K562 (cell line): ENCODE data around the gene FBXO15. TPM values are rescaled to one million over a fixed set of nuclear protein-coding genes. Genes with fewer than 3 reads are reported as not detected.

Experiments used
- ATAC-seq: fragments of 200-7000 bp; cut with Tn5 transposase; 3 replicates; pipeline ENCODE4 v1.9.1; 2020; ENCODE audit warnings: moderate library complexity
- BruUV-seq: library from RNA; stranded (reverse); fragments of 400-500 nt; replicated peaks from 2 replicates; lab custom pipeline; 2021; lab: Mats Ljungman, UMichigan
- CTCF ChIA-PET: fragments of 300-600 bp; formaldehyde crosslinking; extraction: SDS; loops from one replicate; lab custom pipeline; 2021; ENCODE audit warnings: low intra/inter-chr PET ratio; lab: Yijun Ruan, JAX
- POLR2A ChIA-PET: fragments of 300-600, 350-650 bp; sonication (Branson Sonifier 250); formaldehyde crosslinking; extraction: SDS; loops from one replicate; lab custom pipeline; 2021; ENCODE audit warnings: antibody characterized with exemption, inconsistent platforms; lab: Yijun Ruan, JAX
- DNase-seq, 4 experiments: peaks; one replicate each; pipeline versions ENCODE4 v3.0.0 to v3.0.0-alpha.2; 2011 to 2018; ENCODE audit warnings: low spot score in 3 of 4, mixed read lengths in 3 of 4; ENCODE audit errors: extremely low read depth in 1 of 4
- FAIRE-seq: peaks from 2 replicates; lab custom pipeline; 2011; peaks lifted over from hg19 to GRCh38; lab: Jason Lieb, UNC
- H2AFZ ChIP-seq: 2 replicates; pipeline ENCODE4 v1.6.0; 2011; ENCODE audit warnings: low read depth, low read length, control low read depth, inconsistent platforms
- H3K27ac ChIP-seq: fragments of 200-600 bp; 3 replicates; pipeline ENCODE4 v1.8.0; 2011; ENCODE audit warnings: low read depth, mild to moderate bottlenecking, control low read depth, inconsistent platforms, low read length, moderate library complexity, mixed read lengths; ENCODE audit errors: extremely low read depth
- H3K27me3 ChIP-seq, 2 experiments: fragments of 300-600 bp in 1 of 2; 2 replicates in 1 of 2; 3 replicates in 1 of 2; pipeline versions ENCODE4 v1.6.0 to v1.8.0; 2011; ENCODE audit warnings: inconsistent platforms in 2 of 2, low read length in 2 of 2, mild to moderate bottlenecking in 1 of 2, mixed read lengths in 1 of 2, moderate library complexity in 1 of 2; ENCODE audit not compliant: control insufficient read depth in 2 of 2, insufficient read depth in 2 of 2
- H3K36me3 ChIP-seq: fragments of 300-600 bp; 3 replicates; pipeline ENCODE4 v1.8.0; 2011; ENCODE audit warnings: mild to moderate bottlenecking, low read length, inconsistent platforms; ENCODE audit not compliant: control insufficient read depth, insufficient read depth
- H3K4me1 ChIP-seq, 2 experiments: fragments of 200-600 bp in 1 of 2; replicated peaks in 1 of 2; 2 replicates in 1 of 2; 3 replicates in 1 of 2; pipeline versions ENCODE4 v1.5.1 to v1.8.0; 2011; ENCODE audit warnings: inconsistent platforms in 2 of 2, low read length in 2 of 2, mild to moderate bottlenecking in 1 of 2, mixed read lengths in 1 of 2, moderate library complexity in 1 of 2; ENCODE audit not compliant: control insufficient read depth in 2 of 2, insufficient read depth in 2 of 2
- H3K4me2 ChIP-seq: 2 replicates; pipeline ENCODE4 v1.6.1; 2011; ENCODE audit warnings: low read length, control low read depth, inconsistent platforms, mixed read lengths; ENCODE audit not compliant: insufficient read depth
- H3K4me3 ChIP-seq: fragments of 200-600 bp; sonication (generic), shearing (Covaris generic); 2 replicates; pipeline ENCODE4 v1.5.1; 2016; ENCODE audit warnings: control low read depth, inconsistent platforms
- H3K79me2 ChIP-seq: fragments of 200-600 bp; 3 replicates; pipeline ENCODE4 v1.8.0; 2011; ENCODE audit warnings: low read length, inconsistent platforms; ENCODE audit not compliant: control insufficient read depth, insufficient read depth
- H3K9ac ChIP-seq, 2 experiments: 2 replicates each; pipeline versions ENCODE4 v1.6.0 to v1.6.1; 2011; ENCODE audit warnings: low read depth in 2 of 2, low read length in 2 of 2, control low read depth in 1 of 2, inconsistent platforms in 1 of 2, mild to moderate bottlenecking in 1 of 2, mixed read lengths in 1 of 2; ENCODE audit not compliant: insufficient read depth in 1 of 2
- H3K9me1 ChIP-seq: one replicate; pipeline ENCODE4 v1.6.0; 2011; ENCODE audit warnings: inconsistent platforms, mild to moderate bottlenecking, low read length, moderate library complexity; ENCODE audit not compliant: control insufficient read depth, insufficient read depth
- H3K9me3 ChIP-seq: replicated peaks from 2 replicates; pipeline ENCODE4 v1.5.1; 2011; ENCODE audit warnings: low read depth, low read length, inconsistent platforms; ENCODE audit not compliant: control insufficient read depth, insufficient read depth
- H4K20me1 ChIP-seq: replicated peaks from 2 replicates; pipeline ENCODE4 v1.6.1; 2011; ENCODE audit warnings: low read length, inconsistent platforms, mixed read lengths; ENCODE audit not compliant: control insufficient read depth, insufficient read depth
- GATAD2B ChIP-seq: fragments of 450-650 bp; IDR thresholded peaks from 2 replicates; pipeline ENCODE4 v1.6.1; 2017; ENCODE audit warnings: mild to moderate bottlenecking, borderline replicate concordance
- NEUROD1 ChIP-seq: fragments of 150-350 bp; IDR thresholded peaks from 2 replicates; pipeline ENCODE4 v1.6.1; 2014; ENCODE audit warnings: borderline replicate concordance, low read length, low read depth; ENCODE audit not compliant: partially characterized antibody
- WGBS: fragments of 100-300 bp; shearing (Covaris generic); methylation state at CpG from one replicate; pipeline ENCODE4 v1.1.6; 2016; ENCODE audit warnings: low coverage, mixed read lengths; ENCODE audit not compliant: insufficient coverage; ENCODE audit errors: missing lambda C conversion rate; 5-methylcytosine and 5-hydroxymethylcytosine counted together
- in situ Hi-C: fragments of 300-500 bp; cut with MboI; formaldehyde crosslinking; loops from 4 replicates; pipeline ENCODE4 v1.15.0; 2018; ENCODE audit warnings: inconsistent platforms, mixed read lengths
- intact Hi-C: fragments of 100-400 bp; cut with micrococcal nuclease; formaldehyde crosslinking; loops from 2 replicates; pipeline ENCODE4 v1.14.2; 2022
- polyA plus RNA-seq, 8 experiments: library from polyadenylated mRNA; depleted of rRNA in 4 of 8; stranded (reverse) in 5 of 8; unstranded in 3 of 8; fragments of >200 nt; fragmentation: Nextera tagmentation in 2 of 8; fragmentation: Illumina TruSeq in 1 of 8; extraction: Ambion mirVana in 2 of 8; extraction: Trizol in 1 of 8; gene quantifications; 2 replicates each; pipeline versions ENCODE4 v1.2.1 to v1.2.3, GENCODE V29; 2011 to 2014; ENCODE audit warnings: inconsistent platforms in 1 of 8, missing spikeins in 1 of 8
- total RNA-seq, 7 experiments: library from RNA; depleted of rRNA in 6 of 7; stranded (reverse); fragments of >200 nt in 6 of 7; fragmentation: Illumina TruSeq in 2 of 7; extraction: Trizol in 2 of 7; gene quantifications; 2 replicates each; pipeline versions ENCODE4 v1.2.1 to v1.2.3, GENCODE V29; 2011 to 2021; ENCODE audit warnings: low replicate concordance in 1 of 7
- TF ChIP-seq, protein P1 (sequence below): fragments of 250-450 bp; sonication (Bioruptor Pico); IDR thresholded peaks from 2 replicates; pipeline ENCODE4 v1.8.0; 2021; ENCODE audit warnings: borderline replicate concordance, mild to moderate bottlenecking, moderate library complexity; ENCODE audit not compliant: poor library complexity, severe bottlenecking
- TF ChIP-seq, protein P2 (sequence below), 2 experiments: fragments of 200-800 bp in 1 of 2; sonication (Bioruptor generic) in 1 of 2; sonication (generic) in 1 of 2; formaldehyde crosslinking in 1 of 2; IDR thresholded peaks in 1 of 2; conservative IDR thresholded peaks in 1 of 2; 2 replicates each; pipeline versions ENCODE4 v1.5.0 to v1.6.1; 2016 to 2020; ENCODE audit warnings: missing compliant biosample characterization in 1 of 2, missing genetic modification characterization in 1 of 2, missing genetic modification reagents in 1 of 2

The FBXO15 gene
- total and polyA plus RNA-seq, 9 of the 15 experiments (the other 6 are each of a cell fraction or from before 2014, with no cell fraction given), result 0.07 to 0.43 (median 0.27) TPM; not detected in 1

DNA sequence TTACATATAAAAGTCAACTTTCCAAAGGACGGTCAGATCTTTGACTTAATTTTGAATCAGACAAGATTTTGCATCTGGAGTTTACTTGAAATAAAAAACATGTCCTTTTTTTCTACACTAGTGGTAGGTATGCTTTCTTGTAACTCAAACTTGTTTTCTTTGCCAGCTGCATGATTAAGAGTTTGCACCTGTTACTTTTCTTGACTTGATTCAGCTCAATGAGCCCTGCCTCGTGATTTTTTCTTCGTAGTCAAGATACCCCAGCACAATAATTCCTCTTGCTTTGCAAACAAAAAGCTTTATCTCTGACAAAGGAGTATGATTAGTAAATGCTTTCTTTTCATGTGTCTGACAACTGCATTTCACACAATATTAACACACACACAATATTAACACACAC, 82.3 kb downstream of the FBXO15 start:
- Histone ChIP-seq H2AFZ (no peak overlapping the region), H3K27me3 (no peaks in the 10 kb centered on the region; a peak in 2 of 5 replicates), H3K4me2 (no peak overlapping the region), H3K4me1 (no peaks in the 10 kb centered on the region), H3K4me3 (no peak overlapping the region), H3K9ac (no peak overlapping the region), H3K79me2 (no peaks in the 10 kb centered on the region), H4K20me1 (no peaks in the 10 kb centered on the region), H3K9me3 (no peaks in the 10 kb centered on the region), H3K36me3 (no peaks in the 10 kb centered on the region), H3K9me1 (no peaks in the 10 kb centered on the region)
- DNase-seq, result no peak
- no peak for FAIRE-seq
- 0% methylated on average over 3 of the region's 3 CpGs for WGBS
- in situ Hi-C loops, result no loop called here
- intact Hi-C loops, result no loop called here
- POLR2A ChIA-PET, result interaction anchor here (0.7 kb wide), 1 partner anchor 11 kb away, joined by 3 read pairs; no protein-coding TSS in a partner anchor
- CTCF ChIA-PET, result no interaction called here
- BruUV-seq, result no TSS peak
- TF ChIP-seq, protein P1, sequence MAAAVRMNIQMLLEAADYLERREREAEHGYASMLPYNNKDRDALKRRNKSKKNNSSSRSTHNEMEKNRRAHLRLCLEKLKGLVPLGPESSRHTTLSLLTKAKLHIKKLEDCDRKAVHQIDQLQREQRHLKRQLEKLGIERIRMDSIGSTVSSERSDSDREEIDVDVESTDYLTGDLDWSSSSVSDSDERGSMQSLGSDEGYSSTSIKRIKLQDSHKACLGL (CRISPR knock-in tag), result no peak
- TF ChIP-seq, all 486 proteins: peak for 0
- no peak for ATAC-seq
- H3K27ac ChIP-seq, result no peak overlapping the region

DNA sequence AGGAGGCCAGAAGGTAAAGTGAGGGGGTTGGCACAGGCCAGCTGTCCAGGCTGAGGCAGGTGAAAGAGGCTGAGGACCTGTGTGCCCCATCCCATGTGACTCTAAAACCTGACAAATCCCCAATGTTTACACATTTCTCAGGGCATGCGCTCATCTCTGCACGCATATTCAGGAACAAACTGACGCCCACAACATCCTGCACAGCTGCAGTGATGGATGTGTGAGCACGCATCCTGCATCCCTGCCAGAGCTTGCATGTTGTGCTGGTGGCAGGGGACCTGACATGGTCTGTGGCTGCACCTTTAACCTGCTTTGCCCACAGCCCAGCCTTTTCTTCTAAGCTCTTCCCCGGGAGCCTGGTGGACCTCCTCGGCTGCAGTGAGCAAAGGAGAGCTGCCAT, 83.1 kb downstream of the FBXO15 start:
- Histone ChIP-seq H3K4me1 (no peaks in the 10 kb centered on the region), H3K9me3 (no peaks in the 10 kb centered on the region), H3K9me1 (no peaks in the 10 kb centered on the region), H3K79me2 (no peaks in the 10 kb centered on the region), H3K27ac (no peak overlapping the region), H3K4me2 (no peak overlapping the region), H3K27me3 (no peaks in the 10 kb centered on the region; a peak in 2 of 5 replicates), H3K4me3 (no peak overlapping the region), H2AFZ (no peak overlapping the region), H4K20me1 (no peaks in the 10 kb centered on the region), H3K36me3 (no peaks in the 10 kb centered on the region), H3K9ac (no peak overlapping the region)
- ChIA-PET POLR2A (no interaction called here), CTCF (no interaction called here)
- intact Hi-C loops (no loop called here), in situ Hi-C loops (no loop called here)
- DNase-seq (no peak), FAIRE-seq (no peak), ATAC-seq (no peak)
- TF ChIP-seq NEUROD1, result no peak
- TF ChIP-seq, protein P2, sequence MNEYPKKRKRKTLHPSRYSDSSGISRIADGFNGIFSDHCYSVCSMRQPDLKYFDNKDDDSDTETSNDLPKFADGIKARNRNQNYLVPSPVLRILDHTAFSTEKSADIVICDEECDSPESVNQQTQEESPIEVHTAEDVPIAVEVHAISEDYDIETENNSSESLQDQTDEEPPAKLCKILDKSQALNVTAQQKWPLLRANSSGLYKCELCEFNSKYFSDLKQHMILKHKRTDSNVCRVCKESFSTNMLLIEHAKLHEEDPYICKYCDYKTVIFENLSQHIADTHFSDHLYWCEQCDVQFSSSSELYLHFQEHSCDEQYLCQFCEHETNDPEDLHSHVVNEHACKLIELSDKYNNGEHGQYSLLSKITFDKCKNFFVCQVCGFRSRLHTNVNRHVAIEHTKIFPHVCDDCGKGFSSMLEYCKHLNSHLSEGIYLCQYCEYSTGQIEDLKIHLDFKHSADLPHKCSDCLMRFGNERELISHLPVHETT (CRISPR knock-in tag; conservative IDR thresholded peaks at IDR 0.05 in 1 of 2, IDR thresholded peaks at IDR 0.05 in 1 of 2), result no peak
- no peak for TF ChIP-seq GATAD2B
- WGBS, result 0% methylated on average over 4 of the region's 6 CpGs
- no TSS peak for BruUV-seq
